NCI-H1417 (cell line): Measurements from ENCODE around the gene NMRK2.

Experiments
- DNase-seq, 3 experiments: peaks; one replicate each; lab custom pipeline; 2025; lab: John Stamatoyannopoulos, UW

The NMRK2 gene

DNA sequence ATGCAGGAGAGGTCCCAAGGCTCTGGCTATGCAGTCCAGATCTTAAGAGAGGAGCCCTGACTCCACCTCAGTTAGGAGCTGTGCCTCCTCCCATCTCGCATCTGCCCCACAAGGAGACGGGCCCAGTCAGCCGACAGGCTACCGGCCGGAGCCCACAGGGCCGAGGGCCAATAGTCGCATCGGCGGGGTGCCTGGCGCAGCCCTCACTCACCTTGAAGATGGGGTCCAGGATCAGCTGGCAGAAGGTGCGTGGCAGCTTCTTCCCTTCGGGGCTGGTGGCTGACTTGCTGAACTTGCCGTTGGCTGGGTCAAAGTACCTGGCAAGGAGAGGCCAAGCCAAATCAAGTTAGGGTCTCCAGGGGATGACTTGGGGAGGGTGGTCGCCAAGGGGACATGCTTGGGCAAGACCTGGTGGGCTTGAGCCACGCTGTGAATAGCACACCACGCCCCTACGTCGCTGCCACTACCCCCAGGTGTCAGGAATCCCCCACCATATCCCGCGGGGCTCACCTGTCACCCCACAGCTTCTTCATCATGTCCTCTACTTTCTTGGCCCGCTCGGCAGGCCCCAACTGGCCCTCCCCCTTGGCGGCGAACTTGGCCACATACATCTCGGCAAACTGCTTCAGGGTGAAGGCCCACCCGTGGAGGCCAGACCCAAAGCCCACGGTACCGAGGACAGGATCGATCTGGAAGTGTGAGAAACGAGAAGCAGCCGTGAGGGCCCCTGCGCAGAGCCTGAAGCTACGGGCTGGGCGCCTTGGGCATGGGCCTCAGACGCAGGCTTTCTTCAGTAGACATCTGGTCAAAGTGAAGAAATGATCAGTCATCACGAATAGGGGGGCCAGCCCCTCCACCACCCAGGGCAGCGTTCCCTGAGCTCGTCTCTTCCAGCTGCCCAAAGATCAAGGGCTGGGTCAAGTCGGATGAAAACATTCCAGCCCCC is 49.1 kb downstream of the NMRK2 start:
- DNase-seq = peak in 1 of 3 experiments; percentile 40

DNA sequence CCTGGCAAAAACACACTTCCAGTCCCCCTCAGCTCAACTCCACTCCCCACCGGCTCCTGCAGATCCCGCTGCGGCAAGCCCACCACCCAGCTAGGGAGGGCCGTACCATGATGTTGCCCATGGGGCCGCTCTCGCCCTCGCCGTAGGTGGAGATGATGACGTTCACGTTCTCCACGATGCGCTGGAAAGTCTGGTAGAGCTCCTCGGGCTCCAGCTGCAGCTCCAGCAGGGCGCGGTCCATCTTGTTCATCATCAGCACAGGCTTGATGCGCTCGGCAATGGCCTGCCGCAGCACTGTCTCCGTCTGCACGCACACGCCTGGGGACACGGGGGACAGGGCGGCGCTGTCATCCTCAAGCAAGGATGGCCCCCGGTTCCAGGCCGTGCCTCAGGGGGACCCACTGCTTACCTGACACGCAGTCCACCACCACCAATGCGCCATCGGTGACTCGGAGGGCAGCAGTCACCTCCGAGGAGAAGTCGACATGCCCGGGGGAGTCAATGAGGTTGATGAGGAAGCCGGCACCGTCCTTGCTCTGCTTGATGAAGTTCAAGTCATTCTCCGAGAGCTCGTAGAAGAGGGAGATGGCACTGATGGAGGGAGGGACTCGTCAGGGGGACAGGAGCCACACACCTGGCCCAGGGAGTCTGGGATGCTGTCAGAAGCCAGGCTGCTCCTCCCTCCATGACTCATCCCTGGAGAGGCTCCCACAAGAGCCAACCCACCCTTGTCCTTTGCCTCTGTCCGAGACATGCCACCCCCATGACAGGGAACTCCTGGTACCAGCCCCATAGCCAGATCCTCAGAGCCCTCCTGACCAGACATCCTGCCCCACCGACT is 50.1 kb downstream of the NMRK2 start:
- peak in 1 of 3 experiments; percentile 40 for DNase-seq

DNA sequence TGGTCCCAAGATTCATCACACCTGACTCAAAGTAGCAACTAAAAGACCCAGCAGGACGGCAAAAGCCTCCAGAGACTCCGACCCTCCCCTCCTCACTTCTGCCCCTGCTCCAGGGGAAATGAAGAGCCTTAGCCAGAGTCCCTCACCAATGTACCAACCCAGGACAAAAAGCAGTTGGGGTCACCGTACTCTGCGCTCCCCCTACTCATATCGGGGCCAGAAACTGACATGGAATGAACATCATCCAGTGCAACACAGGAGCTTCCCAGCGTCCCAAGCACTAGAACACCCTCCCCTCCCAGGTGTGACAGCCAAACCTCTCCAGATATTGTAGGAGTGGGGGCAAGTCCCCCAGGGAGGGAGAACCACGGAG is 50.7 kb downstream of the NMRK2 start:
- no peak for DNase-seq

DNA sequence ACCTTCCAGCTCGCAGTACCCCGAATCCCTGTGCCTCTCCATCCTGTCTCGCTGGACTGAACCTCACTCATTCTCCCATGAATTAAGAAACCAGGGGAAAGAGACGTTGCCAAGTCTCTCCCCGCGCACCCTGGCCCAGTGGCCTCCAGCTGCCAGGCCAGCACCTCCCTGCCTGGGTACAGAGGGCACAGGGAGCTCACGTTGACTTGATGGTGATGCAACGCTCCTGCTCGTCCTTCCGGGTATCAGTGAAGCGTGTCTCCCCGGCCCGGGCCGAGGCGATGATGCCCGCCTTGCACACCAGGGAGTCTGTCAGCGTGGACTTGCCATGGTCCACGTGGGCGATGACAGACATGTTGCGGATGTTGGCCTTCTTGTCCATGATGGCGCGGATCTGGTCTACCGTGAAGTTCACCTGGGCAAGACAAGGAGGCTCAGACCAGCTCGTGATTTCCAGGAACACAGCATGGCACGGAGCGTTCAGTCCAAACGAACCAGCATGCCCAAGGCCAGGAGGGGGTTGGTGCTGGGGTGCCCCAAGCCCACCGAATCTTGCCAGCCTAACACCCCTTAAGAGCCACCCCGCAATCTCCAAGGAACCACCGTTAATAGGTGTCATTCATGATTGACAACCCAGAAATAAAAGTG is 51.2 kb downstream of the NMRK2 start:
- DNase-seq = peak in 1 of 3 experiments; percentile 37

DNA sequence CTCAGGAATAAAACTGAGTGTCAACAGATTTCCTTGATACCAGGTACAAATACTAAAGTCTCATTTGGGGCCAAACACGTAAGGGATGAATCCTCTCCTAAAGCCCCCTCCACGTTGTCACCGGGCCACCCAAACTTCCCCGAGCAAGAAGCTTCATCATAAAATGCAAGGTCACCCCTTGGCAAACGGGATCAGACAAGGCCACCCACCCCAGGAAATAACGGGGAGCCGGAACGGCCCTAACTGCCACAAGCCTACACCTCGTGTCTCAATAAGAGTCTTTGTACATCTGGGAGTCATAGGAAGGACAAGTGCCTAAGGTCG is 51.7 kb downstream of the NMRK2 start:
- DNase-seq = no peak

DNA sequence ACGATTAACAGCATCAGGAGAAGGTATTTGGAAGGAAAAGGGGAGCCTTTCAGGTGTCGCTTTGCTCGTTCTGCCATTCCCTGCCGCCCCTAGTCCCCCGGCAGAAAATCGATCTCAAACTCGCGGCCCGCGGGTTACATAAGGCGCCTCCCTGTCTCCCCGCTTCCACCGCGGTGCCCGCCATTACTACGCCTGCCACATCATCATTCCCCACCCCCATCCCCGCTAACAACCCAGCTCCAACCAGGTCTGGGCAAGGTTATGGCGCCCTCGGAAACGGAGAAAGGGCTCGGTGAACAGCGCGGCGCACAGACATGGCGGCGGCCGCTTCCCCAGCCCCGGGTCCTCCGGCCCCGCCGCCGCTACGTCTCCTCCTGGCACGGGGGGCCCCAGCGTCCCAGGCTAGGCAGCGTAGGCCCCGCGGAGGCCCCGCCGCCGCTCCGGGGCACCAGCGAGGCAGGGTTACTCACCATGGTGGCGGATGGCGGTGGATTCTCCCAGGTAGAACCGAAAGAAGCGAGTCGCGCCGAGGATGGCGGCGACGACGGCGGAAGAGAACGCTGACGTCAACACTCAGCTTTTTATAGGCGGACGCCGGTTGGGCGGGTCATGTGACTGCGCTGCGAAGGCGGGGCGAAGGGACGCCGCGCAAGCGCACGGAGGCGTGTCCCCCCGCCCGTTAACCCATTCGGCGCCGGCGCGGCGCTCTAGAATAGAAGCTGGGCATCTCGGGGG is 52.2 kb downstream of the NMRK2 start, which contains the start of gene EEF2:
Gene EEF2 (minus strand): TSS at position 556 of the 735 bp plus-strand sequence. CDS start 83 bp downstream, at position 473.
- DNase-seq = peak; percentile 93 to 98 (median 96)

DNA sequence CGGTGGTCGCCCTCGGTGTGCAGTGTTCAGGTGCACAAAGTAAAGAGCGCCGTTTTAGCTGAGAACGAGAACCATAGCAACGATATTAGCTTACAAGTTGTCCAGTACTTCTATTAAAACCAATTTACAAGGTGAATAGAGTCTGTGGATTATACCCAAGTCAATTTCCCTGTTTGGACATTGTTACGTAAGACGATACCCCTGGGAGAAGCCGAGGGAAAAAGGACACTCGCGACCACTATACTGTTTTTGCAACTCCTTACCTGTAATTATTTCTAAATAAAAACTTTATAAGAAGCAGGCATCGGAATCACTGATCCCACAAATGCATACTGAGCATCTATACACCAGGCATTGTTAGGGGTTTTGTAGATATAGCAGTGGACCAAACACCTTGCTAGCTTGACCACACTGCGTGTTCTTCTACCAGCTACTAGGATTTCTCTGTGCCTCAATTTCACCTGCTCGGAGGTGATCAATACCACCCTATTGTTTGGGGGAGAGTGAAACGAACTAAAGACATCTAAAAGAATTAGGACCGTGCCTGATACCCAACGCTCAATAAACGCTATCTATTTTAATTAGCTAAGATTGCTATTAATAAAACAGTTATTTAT is 52.9 kb downstream of the NMRK2 start:
- no peak for DNase-seq

DNA sequence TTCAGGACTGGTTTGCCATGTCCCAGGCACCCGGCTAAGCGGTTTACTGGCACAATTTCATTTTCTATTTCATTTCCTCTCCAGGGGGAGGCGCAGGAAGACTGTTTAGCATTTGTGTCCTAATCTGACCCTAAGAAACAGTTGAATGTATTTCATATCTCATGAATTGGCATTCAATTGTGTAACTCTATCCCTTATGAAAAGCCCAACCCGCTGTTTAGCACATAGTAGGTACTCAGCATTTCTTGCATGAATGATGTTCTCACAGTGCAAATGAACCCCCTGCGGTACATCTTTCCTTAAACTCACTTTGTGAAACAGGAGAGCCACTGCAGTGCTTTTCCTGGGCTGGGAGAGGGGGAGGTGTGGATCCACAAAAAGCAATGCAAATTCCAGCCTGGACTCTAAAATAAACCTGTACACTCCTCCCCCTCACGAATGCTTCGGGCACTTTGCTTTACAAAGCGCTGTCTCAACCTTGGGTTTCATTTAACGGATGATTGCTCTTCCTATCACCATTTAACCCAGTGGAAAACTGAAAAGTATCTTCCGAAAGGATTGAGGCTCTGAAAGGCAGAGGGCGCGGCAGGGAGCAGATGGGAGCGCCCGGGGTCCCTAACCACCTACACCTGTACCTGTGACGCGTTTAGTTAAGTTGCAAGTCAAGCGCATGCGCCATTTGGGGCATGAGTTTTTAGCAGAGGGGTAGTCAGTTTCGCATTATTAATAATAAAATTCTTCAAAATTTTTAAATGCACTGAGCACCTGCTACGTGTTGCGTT is 53.6 kb downstream of the NMRK2 start:
- peak; percentile 85 to 92 (median 91) for DNase-seq

DNA sequence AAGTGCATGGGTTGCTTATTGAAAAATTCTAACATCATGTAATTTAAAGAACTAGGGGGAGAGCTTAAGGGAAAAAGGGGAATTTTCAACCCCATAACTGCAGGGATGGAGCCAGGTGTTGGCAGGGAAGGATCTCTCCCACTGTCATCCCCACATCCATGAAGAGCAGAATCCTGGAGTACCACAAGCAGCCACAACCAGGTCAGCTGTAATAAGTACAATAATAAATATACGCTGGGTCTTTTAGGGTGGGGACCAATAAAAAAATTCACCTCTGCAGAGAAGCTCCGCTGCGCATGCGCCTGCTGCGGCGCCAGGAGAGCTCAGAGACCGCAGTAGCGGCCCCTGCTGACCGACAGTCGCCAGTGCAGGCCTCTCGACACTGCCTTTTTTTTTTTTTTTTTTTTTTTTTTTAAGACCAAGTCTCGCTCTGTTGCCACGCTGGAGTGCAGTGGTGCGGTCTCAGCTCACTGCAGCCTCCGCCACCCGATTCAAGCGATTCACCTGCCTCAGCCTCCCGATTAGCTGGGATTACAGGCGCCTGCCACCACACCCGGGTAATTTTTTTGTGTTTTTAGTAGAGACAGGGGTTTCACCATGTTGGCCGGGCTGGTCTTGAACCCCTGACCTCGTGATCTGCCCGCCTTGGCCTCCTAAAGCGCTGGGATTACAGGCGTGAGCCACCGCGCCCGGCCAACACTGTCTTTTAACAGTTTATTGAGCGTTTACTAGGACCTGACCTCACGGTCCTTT is 54.9 kb downstream of the NMRK2 start:
- peak; percentile 82 to 95 (median 93) for DNase-seq

DNA sequence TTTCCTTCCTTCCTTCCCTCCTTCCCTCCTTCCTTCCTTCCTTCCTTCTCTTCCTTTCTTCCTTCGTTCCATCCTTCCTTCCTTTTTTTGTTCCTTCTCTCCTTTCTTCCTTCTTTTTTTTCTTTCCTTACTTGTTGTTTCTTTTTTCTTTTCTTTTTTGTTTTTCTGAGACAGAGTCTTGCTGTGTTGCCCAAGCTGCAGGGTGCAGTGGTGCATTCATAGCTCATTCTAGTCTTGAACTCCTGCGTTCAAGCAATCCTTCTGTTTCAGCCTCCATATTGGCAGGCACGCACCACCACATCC is 57.9 kb downstream of the NMRK2 start:
- no peak for DNase-seq
